ENCODE data around the gene RELCH.

Gene RELCH

DNA sequence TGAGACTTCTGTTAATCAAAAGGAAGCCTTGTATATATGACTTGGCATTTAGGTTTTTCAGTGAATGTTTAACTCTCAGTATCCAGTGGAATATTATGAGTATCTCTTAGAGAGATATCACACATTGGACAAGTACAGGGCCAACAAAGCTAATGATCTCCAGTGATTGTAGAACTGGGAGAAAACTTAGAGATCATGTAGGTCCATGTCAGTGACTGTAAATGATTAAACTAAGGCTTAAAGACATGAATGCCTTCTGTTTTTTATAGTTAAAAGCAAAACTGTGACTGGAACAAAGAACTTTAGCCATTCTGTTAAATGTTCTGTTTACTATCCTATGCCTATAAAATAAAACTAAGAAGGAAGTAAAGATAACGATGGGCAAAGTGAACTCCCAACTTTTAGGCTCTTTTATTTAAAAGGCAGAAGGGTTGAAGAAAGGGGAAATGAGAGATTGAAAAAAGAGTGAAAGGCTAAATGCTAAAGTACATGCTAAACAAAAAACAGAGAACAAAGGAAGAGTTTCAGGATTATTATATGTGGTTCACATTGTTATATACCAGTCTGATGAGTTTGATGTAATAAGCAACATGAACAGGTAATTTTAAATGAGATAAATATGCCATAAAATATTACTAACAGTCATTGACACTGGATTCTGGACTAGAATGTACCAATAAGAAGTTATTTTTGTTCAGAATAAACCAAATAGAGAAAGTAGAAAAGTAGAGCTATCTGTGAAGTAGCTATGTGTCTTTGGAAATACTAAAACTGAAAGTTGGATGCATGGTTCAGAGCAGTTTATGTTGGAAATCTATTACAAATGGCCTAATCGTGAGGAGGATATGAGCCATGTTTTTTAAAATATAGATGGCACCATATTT lies 101.0 kb downstream of the RELCH start:
- TF ChIP-seq, protein P1, sequence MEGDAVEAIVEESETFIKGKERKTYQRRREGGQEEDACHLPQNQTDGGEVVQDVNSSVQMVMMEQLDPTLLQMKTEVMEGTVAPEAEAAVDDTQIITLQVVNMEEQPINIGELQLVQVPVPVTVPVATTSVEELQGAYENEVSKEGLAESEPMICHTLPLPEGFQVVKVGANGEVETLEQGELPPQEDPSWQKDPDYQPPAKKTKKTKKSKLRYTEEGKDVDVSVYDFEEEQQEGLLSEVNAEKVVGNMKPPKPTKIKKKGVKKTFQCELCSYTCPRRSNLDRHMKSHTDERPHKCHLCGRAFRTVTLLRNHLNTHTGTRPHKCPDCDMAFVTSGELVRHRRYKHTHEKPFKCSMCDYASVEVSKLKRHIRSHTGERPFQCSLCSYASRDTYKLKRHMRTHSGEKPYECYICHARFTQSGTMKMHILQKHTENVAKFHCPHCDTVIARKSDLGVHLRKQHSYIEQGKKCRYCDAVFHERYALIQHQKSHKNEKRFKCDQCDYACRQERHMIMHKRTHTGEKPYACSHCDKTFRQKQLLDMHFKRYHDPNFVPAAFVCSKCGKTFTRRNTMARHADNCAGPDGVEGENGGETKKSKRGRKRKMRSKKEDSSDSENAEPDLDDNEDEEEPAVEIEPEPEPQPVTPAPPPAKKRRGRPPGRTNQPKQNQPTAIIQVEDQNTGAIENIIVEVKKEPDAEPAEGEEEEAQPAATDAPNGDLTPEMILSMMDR (conservative IDR thresholded peaks at IDR 0.05), result no peak
- no peak for TF ChIP-seq ZFX (IDR thresholded peaks at IDR 0.05)

DNA sequence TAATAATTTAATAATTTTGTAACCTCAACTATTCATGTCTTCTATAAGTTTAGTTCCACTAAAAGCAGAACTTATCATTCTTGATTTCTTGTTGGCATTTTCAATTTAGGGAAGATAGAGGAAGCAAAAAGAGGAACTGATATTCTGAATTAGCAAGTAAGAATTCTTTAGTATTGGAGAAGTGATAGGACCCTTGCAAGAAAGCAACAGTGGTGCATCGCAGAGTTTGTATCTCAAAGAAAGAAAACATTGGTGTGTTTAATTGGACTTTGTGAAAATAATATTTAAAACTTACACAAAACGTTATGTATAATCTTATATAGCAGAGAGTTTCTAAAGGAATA lies 101.6 kb downstream of the RELCH start:
- no peak for TF ChIP-seq ZFX (IDR thresholded peaks at IDR 0.05)
- TF ChIP-seq, protein P1 (conservative IDR thresholded peaks at IDR 0.05), result no peak
- no peak overlapping the region for H3K27ac ChIP-seq

More for the DNA sequence above, 101.0 kb downstream of the RELCH start:
- H3K27ac ChIP-seq, result no peak overlapping the region

DNA sequence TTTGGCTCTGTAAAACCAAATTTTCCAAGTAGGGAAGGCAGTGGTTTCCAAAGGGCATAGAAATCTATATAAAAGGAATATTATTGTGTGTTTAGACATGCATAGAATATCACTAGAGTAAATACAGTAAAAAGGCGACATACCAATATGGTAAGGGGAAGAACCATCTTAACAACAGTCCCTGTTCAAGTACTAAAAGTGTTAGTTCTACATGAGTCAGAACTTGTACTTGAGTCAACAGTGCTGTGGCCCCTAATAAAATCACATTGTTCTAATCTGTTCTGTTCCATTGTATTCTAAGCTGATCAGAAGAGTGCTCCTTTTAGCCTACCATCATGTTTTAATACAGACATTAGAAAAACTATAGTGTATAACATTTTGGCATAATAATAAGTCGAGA lies 102.0 kb downstream of the RELCH start:
- no peak overlapping the region for H3K27ac ChIP-seq
- no peak for TF ChIP-seq ZFX (IDR thresholded peaks at IDR 0.05)
- TF ChIP-seq, protein P1 (conservative IDR thresholded peaks at IDR 0.05), result no peak

DNA sequence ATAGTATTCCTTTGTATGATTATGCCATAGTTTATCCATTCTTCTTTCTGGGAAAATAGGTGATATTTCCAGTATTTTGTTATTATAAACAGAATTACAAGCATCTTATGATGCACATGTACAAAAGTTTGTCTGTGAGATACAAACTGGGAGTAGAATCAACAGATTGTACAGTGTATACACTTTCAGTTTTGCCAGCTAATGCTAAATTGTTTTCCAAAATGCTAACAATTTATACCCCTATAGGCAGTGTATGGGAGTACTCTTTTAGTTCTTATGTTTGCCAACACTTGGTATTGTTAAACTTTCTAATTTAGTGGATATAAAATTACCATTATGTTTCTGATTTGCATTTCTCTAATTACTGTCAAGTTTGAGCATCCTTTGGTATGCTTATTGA lies 107.0 kb downstream of the RELCH start:
- no peak overlapping the region for H3K27ac ChIP-seq
- TF ChIP-seq, protein P1 (conservative IDR thresholded peaks at IDR 0.05), result no peak
- no peak for TF ChIP-seq ZFX (IDR thresholded peaks at IDR 0.05)

DNA sequence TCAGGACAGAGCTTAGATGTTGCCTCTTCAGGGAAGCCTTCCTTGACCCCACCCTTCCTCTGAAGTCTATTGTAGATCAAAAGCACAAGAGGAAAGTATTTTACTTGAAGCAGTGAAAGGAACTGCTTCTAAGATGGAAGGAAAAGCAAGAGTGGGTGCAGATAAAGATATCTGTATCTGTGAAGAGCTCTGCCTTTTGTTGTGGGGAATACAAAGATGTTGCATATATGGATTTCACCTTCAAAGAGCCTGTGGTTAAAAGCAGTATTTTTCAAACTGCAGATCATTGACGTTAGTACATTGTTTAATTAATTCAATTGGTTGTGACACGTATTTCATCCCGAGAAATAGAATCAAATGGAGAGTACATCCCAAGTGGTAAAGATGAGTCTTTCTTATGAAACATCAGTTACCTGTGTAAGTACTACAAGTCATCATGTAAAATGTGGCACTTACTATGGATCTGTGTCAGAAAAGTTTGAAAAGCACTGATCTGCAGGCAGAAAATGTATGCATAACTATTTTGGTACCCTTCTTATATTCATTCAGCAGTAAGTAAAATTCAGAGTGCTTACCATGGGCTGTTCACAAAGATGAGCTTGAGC lies 113.4 kb downstream of the RELCH start:
- TF ChIP-seq, protein P1 (conservative IDR thresholded peaks at IDR 0.05), result no peak
- TF ChIP-seq ZFX (IDR thresholded peaks at IDR 0.05), result no peak

DNA sequence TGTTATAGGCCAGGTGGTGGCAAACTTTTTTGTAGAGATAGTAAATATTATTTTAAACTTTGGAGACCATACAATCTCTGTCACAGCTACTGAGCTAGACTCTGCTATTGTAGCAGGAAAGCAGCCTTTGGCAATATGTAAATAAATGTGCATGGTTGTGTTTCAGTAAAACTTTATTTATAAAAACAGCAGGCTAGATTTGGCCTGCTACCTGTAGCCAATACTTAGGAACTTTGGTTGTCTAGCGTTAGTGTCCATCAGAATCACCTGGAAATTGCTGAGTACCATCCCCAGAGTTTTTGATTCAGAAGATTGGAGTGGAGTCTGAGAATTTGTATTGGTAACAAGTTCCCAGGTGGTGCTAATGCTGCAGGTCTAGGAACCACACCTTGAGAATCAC lies 114.3 kb downstream of the RELCH start:
- H3K27ac ChIP-seq, result no peak overlapping the region
- TF ChIP-seq ZFX (IDR thresholded peaks at IDR 0.05), result no peak
- TF ChIP-seq, protein P1 (conservative IDR thresholded peaks at IDR 0.05), result no peak

More for the DNA sequence above, 113.4 kb downstream of the RELCH start:
- H3K27ac ChIP-seq, result no peak overlapping the region

DNA sequence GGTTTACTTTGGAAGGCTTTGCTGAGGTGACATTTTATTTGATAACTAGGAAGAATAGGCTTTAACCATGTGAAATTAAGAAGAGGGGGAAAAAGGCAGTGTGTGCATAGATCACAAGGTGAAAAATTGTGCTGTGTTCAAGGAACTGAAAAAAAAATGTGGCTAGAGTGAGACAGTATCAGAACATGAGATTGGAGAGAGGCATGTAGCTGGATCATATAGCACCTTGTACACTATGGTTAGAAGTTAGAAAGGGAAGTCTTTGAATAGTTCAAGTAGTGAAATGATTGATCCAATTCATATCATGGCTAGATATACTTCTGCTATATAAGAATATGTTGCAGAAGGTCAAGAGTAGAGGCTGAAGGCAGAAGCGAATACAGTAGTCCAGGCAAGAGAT lies 125.8 kb downstream of the RELCH start:
- no peak overlapping the region for H3K27ac ChIP-seq
- TF ChIP-seq, protein P1 (conservative IDR thresholded peaks at IDR 0.05), result no peak
- no peak for TF ChIP-seq ZFX (IDR thresholded peaks at IDR 0.05)

Measured in C4-2B (cell line).